Ovary (tissue), 9 donors: ENCODE measurements around the gene EPAS1. TPM values are rescaled to one million over a fixed set of nuclear protein-coding genes. Genes with fewer than 3 reads are reported as not detected.
A peak's percentile ranks its signal among the peaks of the same experiment; 100 is the strongest.

Experiments
- DNase-seq, 5 donors: peaks; one replicate each; pipeline ENCODE4 v3.0.0-alpha.2; 2019 to 2020
- H3K27ac ChIP-seq, 2 donors: fragments of 200-600 bp; one replicate each; pipeline versions ENCODE4 v1.5.1 to v1.8.0; 2019 to 2022
- H3K27me3 ChIP-seq: fragments of 200-600 bp; one replicate; pipeline ENCODE4 v1.8.0; 2022
- H3K36me3 ChIP-seq: fragments of 200-600 bp; sonication (generic); one replicate; pipeline ENCODE4 v1.5.1; 2019
- H3K4me1 ChIP-seq: one replicate; pipeline ENCODE4 v1.8.1; 2013; ENCODE audit warnings: mild to moderate bottlenecking, moderate library complexity; ENCODE audit not compliant: insufficient read depth
- H3K4me3 ChIP-seq: fragments of 200-600 bp; sonication (generic); one replicate; pipeline ENCODE4 v1.5.1; 2017
- H3K9me3 ChIP-seq, 2 donors: fragments of 200-600 bp in 1 of 2; sonication (generic) in 1 of 2; one replicate each; pipeline versions ENCODE4 v1.5.1 to v1.8.1; 2013 to 2019; ENCODE audit warnings: mild to moderate bottlenecking in 1 of 2, moderate library complexity in 1 of 2
- CTCF ChIP-seq, 3 donors: fragments of 450-650 bp in 2 of 3; fragments of 200-600 bp in 1 of 3; IDR thresholded peaks; one replicate each; pipeline versions ENCODE4 v1.5.1 to v1.8.0; 2016 to 2022; ENCODE audit warnings: antibody characterized with exemption in 3 of 3, mild to moderate bottlenecking in 1 of 3
- EP300 ChIP-seq: sonication (generic); formaldehyde crosslinking; IDR thresholded peaks from one replicate; pipeline ENCODE4 v1.6.1; 2017; ENCODE audit warnings: antibody characterized with exemption
- POLR2A ChIP-seq: fragments of 450-650 bp; IDR thresholded peaks from one replicate; pipeline ENCODE4 v1.6.1; 2017; ENCODE audit warnings: antibody characterized with exemption, mild to moderate bottlenecking, moderate library complexity
- WGBS, 3 donors: extraction: QIAGEN DNeasy Blood & Tissue Kit in 1 of 3; methylation state at CpG; one replicate each; pipeline versions ENCODE4 v1.1.5 to v1.1.7; 2013 to 2017; 5-methylcytosine and 5-hydroxymethylcytosine counted together
- intact Hi-C, 4 donors: fragments of 100-400 bp; cut with DNase I; formaldehyde crosslinking; loops; one replicate each; pipeline versions ENCODE4 v1.11.0 to v1.15.1; 2022 to 2023
- polyA plus RNA-seq, 2 donors: library from polyadenylated mRNA; stranded (reverse); fragments of 200-250 nt in 1 of 2; fragments of 350-450 nt in 1 of 2; fragmentation: Illumina TruSeq in 1 of 2; extraction: RNeasy Lipid Tissue Mini Kit (QIAGEN cat#74804) in 1 of 2; gene quantifications; one replicate each; pipeline ENCODE4 v1.2.3, GENCODE V29; 2013 to 2014
- total RNA-seq, 7 donors: library from RNA; depleted of rRNA in 2 of 7; stranded (reverse); fragments of >200 nt in 2 of 7; fragmentation: NEBNext Ultra II Directional in 3 of 7; extraction: Animal tissue kit (Norgen Biotek cat#: 25700) in 3 of 7; gene quantifications; one replicate each; pipeline versions ENCODE4 v1.1.0 to v1.2.4, GENCODE V29; 2016 to 2023
- donor health status: DM: no; HTN: no; CAD: no; lungs with moderate emphysema.
- donor health status: DM: no; HTN: no; CAD: no.
- donor health status: Bipolar disorder and iron deficiency.
- donor health status: DM: yes; HTN: yes; CAD: no.
- donor health status: DM: no; HTN: no; CAD: no.
- donor health status: DM: yes; HTN: yes; CAD: no.

Gene EPAS1
- total and polyA plus RNA-seq, 9 donors: 63.1 to 258 (median 82.7) TPM

- H3K27me3 ChIP-seq: no peaks in the 10 kb centered on the region
- no peak overlapping the region for H3K4me3 ChIP-seq
- H3K9me3 ChIP-seq: no peaks in the 10 kb centered on the region
- no peak for DNase-seq
- TF ChIP-seq CTCF (IDR thresholded peaks at IDR 0.05): no peak
- TF ChIP-seq EP300: no peak
- no peak for TF ChIP-seq POLR2A
- intact Hi-C loops: loop anchor here in 1 of 4 donors (2.0 kb wide), 1 partner anchor 38 kb away; no protein-coding TSS in a partner anchor
- peaks cover 53% of the 10 kb centered on the region for H3K4me1 ChIP-seq
- H3K36me3 ChIP-seq: no peaks in the 10 kb centered on the region
- peak overlapping the region; percentile 81 to 87 for H3K27ac ChIP-seq
- WGBS, 3 donors: 25 to 40% (median 39%) methylated on average over 4 of the region's 4 CpGs
Measured at GRCh38 chr2:46336283-46336959, 39.2 kb downstream of the EPAS1 start.

GRCh38 chr2:46337208-46337994 is 40.2 kb downstream of the EPAS1 start:
- Histone ChIP-seq H3K9me3 (no peaks in the 10 kb centered on the region), H3K27ac (peak overlapping the region in 1 of 2 donors; percentile 87), H3K4me1 (peaks cover 51% of the 10 kb centered on the region), H3K36me3 (no peaks in the 10 kb centered on the region), H3K4me3 (no peak overlapping the region), H3K27me3 (no peaks in the 10 kb centered on the region)
- 76 to 87% (median 79%) methylated on average over 11 of the region's 11 CpGs for WGBS, 3 donors
- no peak for DNase-seq
- intact Hi-C loops: loop anchor here in 1 of 4 donors (2.0 kb wide), 1 partner anchor 39 kb away; no protein-coding TSS in a partner anchor
- TF ChIP-seq CTCF (IDR thresholded peaks at IDR 0.05) (no peak), POLR2A (no peak), EP300 (no peak)

- Histone ChIP-seq H3K27me3 (no peaks in the 10 kb centered on the region), H3K36me3 (no peaks in the 10 kb centered on the region), H3K27ac (no peak overlapping the region), H3K4me3 (no peak overlapping the region), H3K9me3 (no peaks in the 10 kb centered on the region), H3K4me1 (peaks cover 43% of the 10 kb centered on the region)
- intact Hi-C loops: no loop called here
- TF ChIP-seq POLR2A (no peak), EP300 (no peak), CTCF (IDR thresholded peaks at IDR 0.05) (no peak)
- 36 to 62% (median 44%) methylated on average over 4 of the region's 4 CpGs for WGBS, 3 donors
- DNase-seq: no peak
Measured at GRCh38 chr2:46338674-46339073, 41.5 kb downstream of the EPAS1 start.

GRCh38 chr2:46339200-46339599 is 42.0 kb downstream of the EPAS1 start:
- H3K4me3 ChIP-seq: no peak overlapping the region
- WGBS, 3 donors: 55 to 66% (median 61%) methylated on average over 6 of the region's 6 CpGs
- DNase-seq: no peak
- TF ChIP-seq EP300: no peak
- no peak for TF ChIP-seq POLR2A
- TF ChIP-seq CTCF (IDR thresholded peaks at IDR 0.05): no peak
- no peaks in the 10 kb centered on the region for H3K27me3 ChIP-seq
- H3K27ac ChIP-seq: peak overlapping the region in 1 of 2 donors; percentile 65
- peaks cover 42% of the 10 kb centered on the region for H3K4me1 ChIP-seq
- H3K9me3 ChIP-seq: no peaks in the 10 kb centered on the region
- intact Hi-C loops: no loop called here
- H3K36me3 ChIP-seq: no peaks in the 10 kb centered on the region
